NOMO-1 (cell line): ENCODE results near the gene TIPARP.
"Not testable (repeated sequence)": the region's sequence is repeated elsewhere in the genome, so short reads cannot be mapped to it uniquely, and the experiment has no call there.

Source experiments
- DNase-seq, 2 experiments: peaks; one replicate each; lab custom pipeline; 2025; ENCODE audit not compliant: unreplicated experiment in 2 of 2; lab: John Stamatoyannopoulos, UW

The TIPARP gene

DNA sequence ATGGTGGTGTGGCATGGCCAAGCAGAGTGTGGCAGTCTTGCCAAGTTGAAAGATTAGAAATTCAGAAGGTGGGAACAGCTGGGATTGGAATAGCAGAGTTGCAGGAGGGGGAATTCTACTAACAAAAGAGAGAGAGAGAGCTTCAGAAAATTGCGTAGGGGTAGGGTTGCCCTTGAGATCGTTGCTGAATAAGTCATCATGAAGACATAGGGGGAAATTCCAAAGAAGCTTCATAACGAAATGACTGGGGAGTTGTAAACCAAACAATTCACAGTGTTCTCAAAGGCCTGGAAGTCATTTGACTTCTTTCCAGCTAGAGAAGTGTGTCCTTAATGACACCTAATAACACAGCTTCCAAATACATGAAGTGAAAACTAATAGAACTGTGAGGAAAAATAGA lies 26.3 kb upstream of the TIPARP start:
- DNase-seq, result no peak

DNA sequence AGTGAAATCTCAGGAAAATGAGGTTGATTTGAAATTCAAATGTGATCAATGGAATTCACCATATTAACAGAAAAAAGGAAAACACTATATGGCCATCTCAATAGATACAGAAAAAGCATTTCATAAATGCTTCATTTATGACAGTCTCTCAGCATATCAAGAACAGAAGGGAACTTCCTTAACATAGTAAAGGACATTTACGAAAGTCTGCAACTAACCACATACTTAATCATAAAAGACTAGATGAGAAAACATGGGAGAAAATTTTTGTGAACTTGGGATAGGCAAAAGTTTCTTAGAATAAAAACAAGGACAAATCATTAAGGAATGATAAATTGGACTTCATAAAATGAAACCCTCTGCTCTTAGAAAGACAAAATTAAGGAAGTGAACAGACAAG lies 24.7 kb upstream of the TIPARP start:
- peak in 1 of 2 experiments; percentile 91 for DNase-seq

GRCh38 chr3:156652661-156653060 lies 21.7 kb upstream of the TIPARP start:
- not testable (repeated sequence) for DNase-seq

DNA sequence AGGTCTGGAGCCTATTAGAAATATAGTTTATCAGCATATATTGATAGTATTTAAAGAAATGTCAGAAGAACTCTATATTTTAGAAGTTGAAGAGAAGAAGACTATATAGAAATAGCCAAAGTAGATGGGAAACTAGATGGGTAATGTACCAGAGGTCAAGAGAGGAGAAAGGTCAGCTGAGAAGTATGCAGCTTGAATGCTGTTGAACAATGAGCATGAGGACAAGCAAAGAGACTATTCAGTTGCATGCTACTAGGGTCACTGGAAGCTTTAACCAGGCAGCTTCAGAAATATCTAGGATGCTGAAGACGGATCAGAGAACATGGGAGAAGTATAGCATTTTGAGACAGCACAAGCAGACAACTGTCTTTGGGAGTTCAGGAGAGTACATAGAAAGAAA lies 19.6 kb upstream of the TIPARP start:
- no peak for DNase-seq

- DNase-seq, result no peak
These were observed 18.4 kb upstream of the TIPARP start for GRCh38 chr3:156655819-156656550.

- DNase-seq, result no peak
These were observed 16.9 kb upstream of the TIPARP start for GRCh38 chr3:156657440-156657839.

DNA sequence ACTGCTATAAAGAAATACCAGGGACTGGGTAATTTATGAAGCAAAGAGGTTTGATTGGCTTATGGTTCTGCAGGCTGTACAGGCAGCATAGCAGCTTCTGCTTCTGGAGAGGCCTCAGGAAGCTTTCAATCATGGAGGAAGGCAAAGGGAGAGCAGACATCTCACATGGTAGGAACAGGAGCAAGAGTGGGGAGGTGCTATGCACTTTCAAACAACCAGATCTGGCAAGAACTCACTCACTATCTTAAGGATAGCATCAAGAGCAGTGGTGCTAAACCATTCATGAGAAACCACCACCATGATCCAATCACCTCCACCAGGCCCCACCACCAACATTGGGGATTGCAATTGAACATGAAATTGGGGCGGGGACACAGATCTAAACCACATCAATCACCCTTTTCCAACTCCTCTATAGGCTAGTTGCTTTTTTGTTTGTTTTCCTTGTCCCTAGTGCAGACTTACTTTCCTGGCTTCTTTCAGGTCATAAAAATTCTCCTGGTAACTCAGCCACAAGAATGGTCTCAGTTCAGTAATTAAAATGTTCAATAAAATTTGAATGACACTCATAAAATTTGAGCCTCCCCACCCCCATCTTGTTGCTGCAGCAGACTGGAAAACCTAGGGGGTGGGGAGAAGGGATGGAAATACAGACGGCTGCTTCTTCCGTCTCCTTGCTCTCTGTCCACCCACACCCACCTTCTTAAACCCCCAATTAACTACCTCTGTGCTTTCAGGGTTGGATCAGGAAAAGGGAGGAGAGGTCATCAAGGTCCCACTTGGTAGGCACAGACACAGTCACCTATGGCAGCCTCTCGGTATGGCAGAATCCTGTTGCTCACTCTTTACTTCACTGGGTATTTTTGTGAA lies 16.3 kb upstream of the TIPARP start:
- no peak for DNase-seq

- no peak for DNase-seq
These were observed 15.7 kb upstream of the TIPARP start for GRCh38 chr3:156658732-156659090.

- no peak for DNase-seq
These were observed 15.1 kb upstream of the TIPARP start for GRCh38 chr3:156659260-156659659.

DNA sequence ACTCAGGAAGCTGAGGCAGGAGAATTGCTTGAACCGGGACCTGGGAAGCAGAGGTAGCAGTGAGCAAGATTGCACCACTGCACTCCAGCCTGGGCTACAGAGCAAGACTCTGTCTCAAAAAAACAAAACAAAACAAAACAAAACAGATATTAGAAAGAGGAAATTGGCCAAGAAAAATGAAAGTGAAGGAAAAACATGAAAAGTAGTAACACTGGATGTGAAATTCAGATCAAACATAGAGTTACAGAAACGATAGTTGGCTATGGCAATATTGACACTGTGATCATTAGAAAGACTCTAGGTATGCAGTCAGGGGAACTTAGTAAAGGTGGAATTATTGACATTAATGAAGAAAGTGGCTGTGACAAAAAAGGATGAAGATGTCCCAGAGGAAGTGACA lies 13.2 kb upstream of the TIPARP start:
- peak; percentile 54 to 84 for DNase-seq

- DNase-seq, result peak; percentile 48 to 87
These were observed 10.2 kb upstream of the TIPARP start for GRCh38 chr3:156664011-156664830.

- no peak for DNase-seq
These were observed 9.6 kb upstream of the TIPARP start for GRCh38 chr3:156664831-156665178.

GRCh38 chr3:156665291-156665690 lies 9.1 kb upstream of the TIPARP start:
- no peak for DNase-seq

- DNase-seq, result no peak
These were observed 8.3 kb upstream of the TIPARP start for GRCh38 chr3:156666073-156666472.

DNA sequence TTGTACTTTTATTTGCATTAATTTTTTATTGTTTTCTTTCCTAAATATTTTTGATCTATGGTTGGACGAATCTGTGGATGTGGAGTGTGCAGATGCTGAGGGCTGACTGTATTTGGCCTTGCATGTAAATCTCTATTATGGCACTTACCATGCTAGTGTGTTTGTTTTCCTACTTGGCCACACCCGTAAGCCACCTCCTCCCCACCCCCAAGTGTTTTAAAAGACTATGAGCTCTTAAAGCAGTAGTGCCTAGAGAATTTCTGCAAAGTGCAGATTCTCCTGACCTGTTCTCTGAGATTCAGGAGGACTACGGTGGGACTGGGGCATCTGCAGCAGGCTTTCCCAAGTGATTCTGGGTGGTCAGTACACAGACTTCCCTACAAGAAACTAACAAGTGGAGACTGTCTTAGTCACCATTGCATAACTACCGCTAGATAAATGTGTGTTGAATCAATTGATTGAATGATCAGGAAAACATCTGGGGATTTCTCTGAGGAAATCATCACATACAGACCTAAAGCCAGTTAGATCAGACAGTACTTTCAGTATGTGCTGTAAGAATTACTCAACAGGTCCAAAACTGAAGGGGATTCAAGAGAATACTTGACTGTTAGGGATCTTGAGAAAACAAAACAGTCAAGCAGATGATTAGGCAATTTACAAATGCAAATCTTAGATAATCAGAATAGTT lies 6.2 kb upstream of the TIPARP start:
- DNase-seq, result peak; percentile 29 to 53

- peak in 1 of 2 experiments; percentile 59 for DNase-seq
These were observed 4.3 kb upstream of the TIPARP start for GRCh38 chr3:156670077-156670476.

DNA sequence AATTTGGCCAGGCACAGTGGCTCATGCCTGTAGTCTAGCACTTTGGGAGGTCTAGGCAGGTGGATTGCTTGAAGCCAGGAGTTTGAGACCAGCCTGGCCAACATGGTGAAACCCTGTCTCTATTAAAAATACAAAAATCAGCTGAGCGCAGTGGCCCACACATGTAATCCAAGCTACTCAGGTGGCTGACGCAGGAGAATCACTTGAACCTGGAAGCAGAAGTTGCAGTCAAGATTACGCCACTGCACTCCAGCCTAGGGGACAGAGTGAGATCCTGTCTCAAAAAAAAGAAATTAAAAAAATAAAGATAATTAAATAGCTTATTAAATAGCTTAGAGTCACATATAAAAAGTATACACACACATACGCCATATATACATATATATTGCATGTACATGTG lies 3.7 kb upstream of the TIPARP start:
- peak in 1 of 2 experiments; percentile 40 for DNase-seq

GRCh38 chr3:156673732-156674045 lies 701 bp upstream of the TIPARP start:
- no peak for DNase-seq

DNA sequence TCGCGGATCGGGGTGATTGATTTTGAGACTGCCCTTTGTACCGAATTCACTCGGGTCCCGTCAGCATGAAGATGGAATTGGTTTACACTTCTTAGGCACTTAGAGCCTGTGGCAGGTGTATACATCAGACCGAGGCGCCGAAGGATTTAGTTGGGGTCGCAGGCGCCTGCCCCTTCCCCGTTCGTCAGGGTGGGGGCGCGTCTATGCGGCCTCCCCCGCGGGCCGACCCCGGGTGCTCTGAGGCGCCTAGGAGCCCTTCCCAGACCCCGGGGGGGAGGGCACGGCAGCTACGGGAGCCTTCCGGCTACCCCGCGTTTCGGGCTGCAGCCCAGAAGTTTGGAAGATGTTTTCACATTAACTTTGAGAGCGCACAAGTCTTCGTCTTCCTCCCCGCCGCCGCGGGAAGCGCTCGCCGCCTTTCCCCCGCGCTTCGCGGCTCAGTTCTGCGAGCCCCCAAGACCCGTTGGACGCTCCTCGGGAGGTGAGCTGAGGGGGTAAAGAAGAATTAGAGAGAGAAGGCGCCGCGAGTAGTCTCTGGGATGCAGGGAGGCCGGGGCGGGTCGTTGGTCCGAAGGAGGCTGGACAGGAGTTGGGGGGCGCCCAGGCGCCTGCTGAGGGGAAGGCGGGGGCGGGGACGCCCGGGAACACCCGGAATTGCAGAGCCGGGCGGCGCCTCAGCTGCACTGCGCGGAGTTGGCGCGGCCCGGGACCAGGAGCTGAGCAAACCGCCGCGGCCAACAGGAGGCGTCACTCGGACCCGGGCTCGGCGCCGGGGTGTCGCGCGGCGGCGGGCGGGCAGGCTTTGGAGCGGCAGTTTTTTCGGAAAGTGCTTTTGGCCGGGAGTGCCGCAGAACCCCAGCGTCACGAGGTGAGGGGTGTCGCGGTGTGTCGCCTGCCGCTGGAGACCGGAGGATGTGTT lies 780 bp downstream of the TIPARP start:
- DNase-seq, result peak; percentile 52 to 63
